Measurements from ENCODE around the gene RNF112.

GRCh38 chr17:19421926-19422325 lies 10.9 kb downstream of the RNF112 start:
- TF ChIP-seq CTCF (IDR thresholded peaks at IDR 0.05), result no peak
- no peak for TF ChIP-seq POLR2A (IDR thresholded peaks at IDR 0.05; ENCODE audit: low read depth)
